Activated CD4-positive, alpha-beta T cell treated with anti-CD3 and anti-CD28 coated beads, Interleukin-2, amount 50 U/mL, for 48 hours (primary cell): ENCODE measurements around the gene GPR4.
"Not testable (repeated sequence)": the region's sequence is repeated elsewhere in the genome, so short reads cannot be mapped to it uniquely, and the experiment has no call there.

Experiments used
- DNase-seq, 2 experiments: peaks; one replicate each; pipeline ENCODE4 v3.0.0-alpha.2; 2020

Gene GPR4

DNA sequence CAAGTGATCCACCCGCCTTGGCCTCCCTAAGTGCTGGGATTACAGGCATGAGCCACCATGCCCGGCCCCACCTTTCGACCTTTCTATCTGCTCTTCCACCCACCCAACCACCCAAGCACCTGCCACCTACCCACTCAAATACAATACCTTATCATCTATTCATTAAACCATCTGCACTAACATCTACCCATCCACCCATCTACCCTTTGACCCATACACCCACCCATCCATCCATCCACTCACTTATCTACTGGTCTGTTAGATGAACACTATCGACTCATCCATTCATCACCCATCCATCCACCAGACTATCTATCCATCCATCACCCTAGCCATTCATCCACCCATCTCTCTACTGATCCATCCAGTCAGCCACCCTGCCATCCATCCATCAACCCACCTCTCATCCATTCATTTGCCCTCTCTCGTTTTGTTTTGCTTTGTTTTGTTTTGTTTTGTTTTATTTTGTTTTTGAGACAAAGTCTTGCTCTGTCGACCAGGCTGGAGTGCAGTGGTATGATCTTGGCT, 20.0 kb upstream of the GPR4 start:
- DNase-seq, result no peak

- DNase-seq, result no peak
Measured at GRCh38 chr19:45621389-45621788, 19.4 kb upstream of the GPR4 start.

- no peak for DNase-seq
Measured at GRCh38 chr19:45616704-45617017, 14.6 kb upstream of the GPR4 start.

DNA sequence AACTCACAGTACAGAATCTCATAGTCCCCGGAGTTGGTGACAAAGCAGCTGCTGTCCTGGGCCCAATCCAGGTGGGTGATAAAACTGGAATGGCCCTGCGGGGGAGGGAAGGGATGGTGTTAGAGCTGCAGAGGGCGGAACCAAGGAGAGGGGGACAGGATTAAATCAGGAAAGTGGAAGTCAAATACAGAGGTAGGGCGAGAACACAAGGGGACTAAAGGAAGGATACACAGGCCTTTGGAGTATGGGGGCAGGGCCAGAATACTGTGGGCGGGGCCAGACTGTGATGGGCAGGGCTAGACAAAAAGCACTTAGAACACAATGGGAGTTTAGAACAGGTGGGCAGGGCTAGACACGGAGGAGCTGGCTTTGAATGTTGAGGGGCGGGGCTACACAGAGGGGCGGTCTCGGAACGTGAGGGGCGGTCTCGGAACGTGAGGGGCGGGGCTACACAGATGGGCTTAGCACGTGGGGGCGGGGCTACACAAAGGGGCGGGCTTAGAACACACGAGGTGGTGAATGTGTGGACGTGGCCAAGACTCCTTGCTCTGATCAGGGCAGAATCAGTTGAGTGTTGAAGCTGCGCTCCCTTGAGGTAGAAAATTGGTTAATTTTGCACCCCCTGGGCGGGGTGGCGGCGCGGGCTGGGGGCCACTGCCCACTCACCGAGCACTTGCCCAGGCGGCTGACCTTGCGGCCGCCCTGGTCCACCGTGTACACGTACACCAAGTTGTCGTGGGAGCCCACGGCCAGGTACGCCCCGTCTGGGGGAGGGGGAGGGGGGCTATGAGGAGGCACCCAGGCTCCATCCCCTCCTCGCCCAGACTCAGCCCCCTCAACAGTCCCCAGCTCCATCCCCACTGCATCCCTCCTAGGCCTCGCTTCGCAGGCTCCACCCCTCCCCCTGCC, 14.0 kb upstream of the GPR4 start:
- DNase-seq, result peak; percentile 90

DNA sequence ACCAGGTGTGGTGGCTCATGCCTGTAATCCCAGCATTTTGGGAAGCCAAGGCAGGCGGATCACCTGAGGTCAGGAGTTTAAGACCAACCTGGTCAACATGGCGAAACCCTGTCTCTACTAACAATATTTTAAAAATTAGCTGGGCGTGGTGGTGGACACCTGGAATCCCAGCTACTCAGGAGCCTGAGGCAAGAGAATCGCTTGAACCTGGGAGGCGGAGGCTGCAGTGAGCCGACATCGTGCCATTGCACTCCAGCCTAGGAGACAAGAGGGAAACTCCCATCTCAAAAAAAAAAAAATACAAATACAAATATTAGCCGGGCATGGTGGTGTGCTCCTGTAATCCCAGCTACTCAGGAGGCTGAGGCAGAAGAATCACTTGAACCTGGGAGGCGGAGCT, 13.0 kb upstream of the GPR4 start:
- DNase-seq, result not testable (repeated sequence)

DNA sequence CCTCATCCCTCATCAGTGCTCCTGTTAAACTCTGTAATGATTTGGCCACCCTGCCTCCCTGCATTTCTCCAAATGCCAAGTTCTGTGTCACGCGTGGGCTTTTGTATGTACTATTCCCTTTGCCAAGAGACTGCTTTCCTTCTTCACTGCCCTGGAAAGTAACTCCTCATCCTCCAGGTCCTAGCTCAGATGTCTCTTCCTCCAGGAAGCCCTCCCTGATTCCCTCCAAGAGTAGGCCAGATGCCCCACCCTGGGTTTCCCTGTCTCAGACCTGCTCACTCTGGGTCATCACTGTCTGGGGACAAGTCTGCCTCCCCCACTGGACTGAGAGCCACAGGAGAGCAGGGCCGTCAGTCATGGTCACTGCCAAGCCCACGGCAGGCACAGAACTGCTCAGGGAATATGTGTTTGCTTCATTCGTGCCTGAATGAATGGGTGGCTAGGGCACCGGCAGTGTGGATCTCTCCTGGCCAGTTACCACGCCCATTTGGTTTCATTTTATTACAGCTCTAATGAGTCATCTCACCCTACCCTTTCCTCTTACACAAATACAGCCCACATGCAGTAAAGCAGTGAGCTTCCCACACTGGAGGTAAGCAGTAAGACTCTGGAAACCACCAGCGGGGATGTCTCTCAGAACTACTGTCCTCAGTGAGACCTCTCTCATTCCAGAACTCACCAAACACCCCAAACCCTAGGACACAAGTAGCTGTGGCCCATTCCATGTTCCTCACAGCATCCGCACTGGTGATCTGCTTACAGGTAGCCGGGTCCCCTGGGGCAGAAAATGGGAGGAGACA, 12.1 kb upstream of the GPR4 start:
- peak; percentile 56 to 70 for DNase-seq

DNA sequence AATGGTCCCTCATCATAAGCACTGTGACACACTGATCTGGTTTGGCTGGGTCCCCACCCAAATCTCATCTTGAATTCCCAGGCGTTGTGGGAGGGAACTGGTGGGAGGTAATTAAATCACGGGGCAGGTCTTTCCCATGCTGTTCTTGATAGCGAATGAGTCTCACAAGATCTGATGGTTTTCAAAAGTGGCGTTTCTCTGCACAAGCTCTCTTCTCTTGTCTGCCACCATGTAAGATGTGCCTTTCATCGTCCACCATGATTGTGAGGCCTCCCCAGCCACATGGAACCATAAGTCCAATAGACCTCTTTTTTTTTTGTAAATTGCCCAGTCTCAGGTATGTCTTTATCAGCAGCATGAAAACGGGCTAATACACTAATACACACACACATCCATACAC, 6.9 kb upstream of the GPR4 start:
- no peak for DNase-seq

DNA sequence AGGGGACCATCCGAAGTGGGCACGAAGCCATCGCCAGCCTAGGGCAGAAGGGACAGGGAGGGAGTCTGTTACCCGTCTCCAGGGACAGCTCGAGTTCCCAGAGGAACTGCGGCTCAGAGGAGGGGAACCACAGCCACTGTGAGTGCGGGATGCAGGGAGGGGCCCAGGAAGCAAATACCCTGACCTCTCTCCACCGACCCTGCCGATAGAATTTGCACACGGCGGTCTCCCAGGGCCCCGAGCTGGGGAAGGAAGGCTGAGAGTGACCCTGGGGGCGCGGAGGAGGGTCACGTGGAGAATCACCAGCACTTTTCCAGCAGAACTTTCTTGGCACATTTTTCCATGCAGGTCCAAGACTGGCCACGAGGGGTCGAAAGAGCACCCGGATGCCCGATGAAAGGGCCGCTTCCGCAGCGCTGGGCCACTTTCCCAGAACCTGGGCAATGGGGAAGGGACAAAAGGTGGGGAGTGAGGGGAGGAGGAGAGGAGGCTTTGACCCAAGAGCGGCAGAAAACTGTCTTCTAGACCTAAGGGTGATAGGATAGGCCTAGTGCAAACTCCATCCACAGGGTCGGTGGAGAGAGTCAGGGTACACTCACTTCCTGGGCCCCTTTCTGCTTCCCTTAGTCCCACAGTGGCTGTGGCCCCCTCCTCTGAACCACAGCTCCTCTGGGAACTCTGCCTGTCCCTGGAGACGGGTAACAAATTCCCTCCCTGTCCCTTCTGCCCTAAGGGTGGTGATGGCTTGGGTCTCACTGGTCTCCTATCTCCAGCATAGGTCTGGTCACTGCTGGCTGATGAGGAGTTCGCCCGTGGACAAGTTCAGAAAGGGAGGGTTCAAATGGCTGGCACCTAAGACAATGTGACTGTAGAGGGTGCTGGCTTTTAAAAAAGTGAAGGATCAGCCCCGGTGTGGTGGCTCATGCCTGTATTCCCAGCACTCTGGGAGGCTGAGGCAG, 5.3 kb upstream of the GPR4 start:
- DNase-seq, result peak; percentile 66 to 73

DNA sequence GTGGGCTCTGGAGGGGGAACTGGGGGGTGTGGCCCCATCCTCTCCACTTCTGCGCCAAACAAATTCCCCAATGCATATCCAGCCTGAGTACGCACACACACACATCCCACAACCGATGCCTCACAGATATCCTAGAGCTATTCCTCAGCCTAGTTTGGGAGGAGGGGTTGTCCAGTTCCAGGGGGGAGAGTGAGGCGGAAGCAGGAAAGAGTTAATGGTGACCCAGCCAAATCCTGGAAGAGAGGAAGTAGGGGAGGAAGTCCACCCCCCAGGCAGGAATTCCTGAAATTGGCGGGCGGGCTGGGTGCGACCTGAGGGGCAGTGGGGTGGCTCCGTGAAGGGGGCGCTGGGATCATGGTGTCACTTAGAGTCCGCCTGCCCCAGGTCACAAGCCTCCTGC, 897 bp downstream of the GPR4 start:
- no peak for DNase-seq

DNA sequence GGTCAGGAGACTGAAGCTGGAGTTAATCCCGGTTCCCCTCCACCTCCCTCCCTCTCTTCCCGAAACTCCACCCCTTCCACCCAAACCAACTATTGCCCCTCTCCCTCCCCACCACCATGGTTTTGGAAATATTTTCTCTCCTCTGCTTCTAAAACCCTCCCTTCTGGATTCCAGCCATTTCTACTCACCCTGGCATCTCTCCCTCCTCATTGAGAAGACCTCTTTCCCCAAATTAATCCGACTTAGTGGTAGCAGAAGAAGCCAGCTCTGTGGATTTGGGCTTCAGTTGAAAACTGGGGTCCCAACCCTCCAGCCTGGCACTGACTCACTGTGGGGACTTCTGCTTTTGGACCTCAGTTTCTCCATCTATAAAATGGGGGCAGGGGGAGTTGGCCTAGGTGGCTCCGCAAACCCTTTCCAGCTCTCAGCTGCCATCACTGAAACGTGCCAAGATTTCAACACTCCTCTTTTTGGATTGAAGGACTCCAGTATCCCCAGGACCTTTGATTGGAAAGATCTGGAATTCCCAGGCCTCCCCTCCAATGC, 1.6 kb downstream of the GPR4 start:
- no peak for DNase-seq

- DNase-seq, result no peak
Measured at GRCh38 chr19:45599286-45599685, 2.7 kb downstream of the GPR4 start.

DNA sequence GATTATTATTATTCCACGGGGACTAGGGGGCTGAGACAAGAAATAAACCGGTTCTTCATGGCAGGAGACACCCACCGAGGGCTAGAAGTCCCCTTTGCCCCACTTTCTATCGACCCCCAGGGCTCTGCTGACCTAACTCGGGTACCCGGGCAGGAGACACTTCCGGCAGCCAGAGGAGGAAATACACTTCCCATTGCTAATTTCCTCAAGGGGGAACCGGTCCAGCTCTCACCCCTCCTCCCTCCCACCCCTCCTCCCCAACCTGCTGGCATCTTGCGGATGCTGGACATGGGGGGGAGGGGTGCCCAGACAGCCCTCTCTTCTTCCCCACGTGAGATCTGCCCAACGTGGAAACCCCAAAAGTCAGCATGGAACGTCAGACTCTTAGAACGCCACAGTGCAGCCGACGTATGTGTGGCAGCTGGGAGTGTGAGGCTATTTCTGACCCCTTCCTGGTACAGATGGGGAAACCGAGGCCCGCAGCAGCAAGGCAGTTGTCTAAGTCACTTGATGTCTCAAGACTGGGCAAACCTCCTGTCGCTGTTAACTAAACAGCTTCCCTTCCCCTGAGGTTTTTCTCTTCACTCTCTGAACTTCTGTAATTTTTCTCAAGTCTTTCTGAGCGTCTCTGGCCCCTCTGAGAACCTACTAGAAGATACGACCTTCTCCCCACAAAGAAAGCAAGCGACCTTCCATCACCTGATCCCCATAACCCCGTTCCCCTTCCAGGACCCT, 3.6 kb downstream of the GPR4 start:
- no peak for DNase-seq

DNA sequence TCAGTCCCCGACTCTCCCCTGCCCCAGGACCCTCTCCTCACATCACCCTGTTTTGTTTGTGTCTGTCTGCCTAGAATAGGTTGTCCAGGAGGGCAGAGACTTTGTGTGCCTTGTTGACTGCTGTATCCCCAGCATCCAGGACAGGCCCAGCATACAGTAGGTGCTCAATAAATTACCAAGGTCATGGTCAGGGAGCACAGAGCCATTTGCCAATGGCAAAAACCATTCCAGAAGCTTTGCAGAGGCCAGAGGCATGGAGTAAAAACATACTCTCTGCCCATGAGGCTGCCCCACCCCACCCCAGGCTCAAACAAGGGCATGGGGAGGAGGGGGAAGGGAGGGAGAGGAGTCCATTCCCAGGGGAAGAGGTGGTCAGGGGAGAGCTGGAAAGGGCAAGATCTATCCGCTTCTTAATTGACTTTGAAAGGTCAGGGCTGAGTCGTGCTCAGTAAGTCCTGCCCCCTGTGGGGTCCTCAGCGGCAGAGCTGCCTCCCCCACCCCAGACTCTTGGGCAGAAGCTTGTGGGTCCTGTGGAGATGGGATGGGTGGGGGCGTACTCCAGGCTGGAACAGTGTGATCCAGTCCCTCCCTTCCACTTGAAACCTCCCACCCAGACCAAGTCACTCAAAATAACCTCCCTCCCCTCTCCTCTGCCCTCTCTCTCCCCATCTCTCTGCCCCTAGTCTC, 4.4 kb downstream of the GPR4 start:
- DNase-seq, result no peak

GRCh38 chr19:45595814-45596213, 6.2 kb downstream of the GPR4 start:
- no peak for DNase-seq

DNA sequence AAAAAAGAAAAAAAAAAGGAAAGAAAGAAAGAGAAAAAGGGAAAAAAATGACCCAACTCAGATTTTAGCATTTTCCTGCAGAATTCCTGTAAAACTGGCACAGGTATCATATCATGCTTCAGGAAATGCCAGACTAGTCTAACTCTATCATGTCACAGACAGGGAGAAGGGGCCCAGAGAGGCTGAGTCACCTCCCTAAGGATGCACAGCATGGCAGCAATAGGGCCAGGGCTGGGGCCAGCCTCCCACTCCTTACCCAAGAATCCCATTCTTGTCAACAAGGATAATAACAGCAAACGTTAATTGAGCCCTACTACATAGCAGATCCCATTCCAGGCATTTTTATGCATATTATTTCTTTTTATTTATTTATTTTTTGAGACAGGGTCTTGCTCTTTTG, 8.5 kb downstream of the GPR4 start:
- no peak for DNase-seq

DNA sequence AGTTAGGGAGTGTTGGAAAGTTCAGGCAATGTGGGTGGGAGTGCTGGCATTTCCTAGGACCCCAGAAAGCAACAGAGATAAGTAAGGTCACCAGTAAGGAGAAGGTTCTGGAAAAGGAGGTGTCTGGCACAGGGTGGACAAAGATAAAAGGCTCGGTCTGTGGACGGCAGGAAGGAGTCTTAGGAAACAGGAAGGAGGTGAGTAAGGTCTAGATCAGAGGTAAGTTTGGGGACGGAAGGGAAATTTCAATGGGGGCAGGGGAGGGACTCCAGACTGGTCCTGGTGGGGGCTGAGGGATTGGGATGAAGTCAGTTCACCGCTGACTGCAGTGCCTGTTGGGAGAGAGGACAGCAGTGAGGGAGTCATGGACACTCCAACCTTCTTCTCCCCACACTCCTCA, 9.6 kb downstream of the GPR4 start:
- no peak for DNase-seq

- no peak for DNase-seq
Measured at GRCh38 chr19:45591638-45592005, 10.4 kb downstream of the GPR4 start.

DNA sequence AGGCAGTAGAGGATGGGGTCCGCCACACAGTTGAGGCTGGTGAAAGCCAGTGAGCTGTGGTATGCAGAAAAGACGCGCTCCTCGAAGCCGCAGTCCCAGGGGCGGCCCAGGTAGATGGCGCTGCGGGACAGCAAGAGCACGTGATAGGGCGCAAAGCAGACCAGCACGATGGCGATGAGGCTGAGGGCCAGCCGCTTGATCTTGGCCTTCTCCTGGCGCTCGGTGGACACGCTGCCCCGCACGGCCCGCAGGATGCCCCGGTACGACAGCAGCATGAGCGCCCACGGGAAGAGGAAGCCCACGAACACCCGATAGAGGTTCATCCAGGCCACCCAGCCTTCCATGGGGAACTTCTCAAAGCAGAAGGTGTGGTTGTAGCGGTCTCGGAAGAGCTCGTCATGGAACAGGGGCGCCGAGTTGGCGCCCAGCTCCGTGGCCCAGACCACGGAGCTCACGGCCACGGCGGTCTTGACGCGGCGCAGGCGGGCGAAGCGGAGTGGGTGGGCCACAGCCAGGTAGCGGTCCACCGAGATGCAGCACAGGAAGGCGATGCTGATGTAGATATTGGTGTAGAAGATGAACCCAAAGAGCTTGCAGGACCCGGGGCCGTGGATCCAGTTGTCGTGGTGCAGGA, 10.9 kb downstream of the GPR4 start:
- peak; percentile 57 to 69 for DNase-seq

DNA sequence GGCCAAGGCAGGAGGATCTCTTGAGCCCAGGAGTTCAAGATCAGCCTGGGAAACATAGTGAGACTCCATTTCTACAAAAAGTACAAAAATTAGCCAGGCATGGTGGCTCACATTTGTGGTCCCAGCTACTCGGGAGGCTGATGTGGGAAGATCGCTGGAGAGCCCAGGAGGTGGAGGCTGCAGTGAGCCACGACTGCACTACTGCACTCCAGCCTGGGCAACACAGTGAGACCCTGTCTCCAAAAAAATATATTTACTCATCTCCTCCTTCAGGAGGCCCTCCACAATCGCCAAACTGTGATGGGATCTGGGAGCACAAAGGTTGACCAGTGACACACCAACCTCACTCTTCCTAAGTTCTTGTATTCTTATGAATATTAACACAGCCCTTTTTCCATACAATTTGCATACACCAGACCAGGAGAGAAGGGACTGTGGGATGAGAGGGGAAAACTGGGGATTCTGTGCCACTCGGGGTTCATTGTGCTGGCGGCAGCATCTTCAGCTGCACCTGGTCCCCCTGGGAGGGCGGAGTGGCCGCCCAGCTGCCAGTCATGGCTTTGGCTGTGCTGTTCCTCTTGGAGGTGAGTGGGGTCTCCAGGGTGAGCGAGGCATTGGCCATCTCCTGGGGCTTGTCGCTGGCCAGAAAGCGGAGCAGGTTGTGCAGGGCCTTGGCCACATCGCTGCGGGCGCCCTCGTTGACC, 11.6 kb downstream of the GPR4 start:
- no peak for DNase-seq

GRCh38 chr19:45589768-45590167, 12.2 kb downstream of the GPR4 start:
- DNase-seq, result no peak
